GM19240 (cell line): ENCODE measurements around the gene PCNX2.

Source experiments
- DNase-seq: peaks from one replicate; pipeline ENCODE4 v3.0.0; 2011; ENCODE audit warnings: low spot score; ENCODE audit not compliant: insufficient read length

Gene PCNX2

DNA sequence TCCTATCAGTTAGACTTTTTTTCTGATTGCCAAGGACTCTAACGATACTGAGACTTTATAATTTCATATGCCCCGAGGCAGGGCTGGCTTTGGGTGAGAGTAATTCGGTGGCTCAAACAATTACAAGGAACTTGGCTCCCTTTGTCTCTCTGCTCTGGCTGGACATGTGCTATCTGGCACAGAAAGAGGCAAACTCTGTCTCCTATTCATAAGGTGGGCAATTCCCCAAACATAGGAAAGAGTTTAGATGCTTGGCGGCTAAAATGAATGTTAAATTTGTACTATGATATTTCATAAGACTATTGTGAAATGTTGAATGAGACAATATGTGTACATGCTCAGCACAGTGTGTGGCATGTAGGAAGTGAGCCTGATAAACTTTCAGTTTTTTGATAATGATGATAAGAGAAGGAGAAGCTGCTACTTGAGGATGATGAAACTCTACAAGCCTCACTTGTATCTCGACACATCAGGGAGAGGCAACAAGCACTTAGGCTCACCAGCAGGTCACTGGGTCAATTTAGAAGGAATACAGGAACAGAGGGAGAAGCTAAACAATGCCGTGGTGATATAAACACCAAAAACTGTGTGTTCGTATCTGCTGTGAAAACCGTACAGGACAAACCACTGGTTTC lies 357.7 kb downstream of the PCNX2 start:
- no peak for DNase-seq

- no peak for DNase-seq
These were observed 358.6 kb downstream of the PCNX2 start for GRCh38 chr1:232936941-232937340.
